Measurements from ENCODE around the gene ADORA1. TPM values are rescaled to one million over a fixed set of nuclear protein-coding genes. Genes with fewer than 3 reads are reported as not detected.

The ADORA1 gene
- polyA plus RNA-seq, 1 donor (not counting 4 experiments of a cell fraction or from before 2014, with no cell fraction given) = 0.09 TPM

DNA sequence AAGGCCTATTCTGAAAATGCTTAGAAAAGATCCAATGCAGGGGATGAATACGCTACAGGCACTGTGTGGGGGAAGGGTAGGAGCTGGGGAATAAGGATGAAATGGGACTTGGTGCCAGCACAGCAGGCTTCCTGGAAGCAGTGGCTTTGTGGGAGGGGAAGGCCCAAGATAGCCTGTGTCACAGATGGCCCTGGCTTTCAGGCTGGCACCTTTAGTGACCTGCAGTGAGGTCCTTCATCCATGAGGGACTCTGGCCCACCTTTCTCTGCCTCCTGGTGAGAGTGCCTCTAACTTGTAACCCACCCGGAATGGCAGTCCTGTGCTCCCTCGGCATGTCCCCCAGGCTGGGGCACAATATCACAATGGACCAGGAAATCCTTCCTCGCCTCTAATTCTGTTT is 58.1 kb downstream of the ADORA1 start:
- Histone ChIP-seq H3K9me1 (ENCODE audit: control insufficient read depth, extremely low read depth, insufficient read depth, low read length) (no peaks in the 10 kb centered on the region), H3K4me2 (ENCODE audit: control insufficient read depth, extremely low read depth, insufficient read depth, low read depth, low read length) (no peak overlapping the region), H3K4me1 (ENCODE audit: control insufficient read depth, extremely low read depth, insufficient read depth, low read length) (no peaks in the 10 kb centered on the region), H3K79me2 (ENCODE audit: control insufficient read depth, insufficient read depth, low read length) (no peaks in the 10 kb centered on the region), H3K9me3 (ENCODE audit: control insufficient read depth, low read depth, low read length) (no peaks in the 10 kb centered on the region), H3K27ac (ENCODE audit: control insufficient read depth, insufficient read depth, low read length) (no peak overlapping the region), H3K4me3 (ENCODE audit: control insufficient read depth in 2 of 3, extremely low read depth in 1 of 3, insufficient read depth in 2 of 3, low read depth in 1 of 3, low read length in 3 of 3) (no peak overlapping the region), H2AFZ (ENCODE audit: control insufficient read depth, low read length) (no peak overlapping the region), H3K36me3 (ENCODE audit: control insufficient read depth in 2 of 2, extremely low read depth in 1 of 2, insufficient read depth in 2 of 2, low read length in 2 of 2) (no peaks in the 10 kb centered on the region), H3K27me3 (ENCODE audit: control insufficient read depth, extremely low read depth, insufficient read depth, low read length) (peaks cover 6% of the 10 kb centered on the region), H4K20me1 (ENCODE audit: control insufficient read depth, extremely low read depth, insufficient read depth, low read length) (no peaks in the 10 kb centered on the region), H3K9ac (ENCODE audit: control insufficient read depth, extremely low read depth, insufficient read depth, low read length) (no peak overlapping the region)
- dilution Hi-C loops (cut with MboI; ENCODE audit: extremely low pct_ligation_motif_present, low sequenced_read_pairs) = no loop called here
- TF ChIP-seq, protein P1, sequence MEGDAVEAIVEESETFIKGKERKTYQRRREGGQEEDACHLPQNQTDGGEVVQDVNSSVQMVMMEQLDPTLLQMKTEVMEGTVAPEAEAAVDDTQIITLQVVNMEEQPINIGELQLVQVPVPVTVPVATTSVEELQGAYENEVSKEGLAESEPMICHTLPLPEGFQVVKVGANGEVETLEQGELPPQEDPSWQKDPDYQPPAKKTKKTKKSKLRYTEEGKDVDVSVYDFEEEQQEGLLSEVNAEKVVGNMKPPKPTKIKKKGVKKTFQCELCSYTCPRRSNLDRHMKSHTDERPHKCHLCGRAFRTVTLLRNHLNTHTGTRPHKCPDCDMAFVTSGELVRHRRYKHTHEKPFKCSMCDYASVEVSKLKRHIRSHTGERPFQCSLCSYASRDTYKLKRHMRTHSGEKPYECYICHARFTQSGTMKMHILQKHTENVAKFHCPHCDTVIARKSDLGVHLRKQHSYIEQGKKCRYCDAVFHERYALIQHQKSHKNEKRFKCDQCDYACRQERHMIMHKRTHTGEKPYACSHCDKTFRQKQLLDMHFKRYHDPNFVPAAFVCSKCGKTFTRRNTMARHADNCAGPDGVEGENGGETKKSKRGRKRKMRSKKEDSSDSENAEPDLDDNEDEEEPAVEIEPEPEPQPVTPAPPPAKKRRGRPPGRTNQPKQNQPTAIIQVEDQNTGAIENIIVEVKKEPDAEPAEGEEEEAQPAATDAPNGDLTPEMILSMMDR (optimal IDR thresholded peaks at IDR 0.05 in 1 of 3, IDR thresholded peaks at IDR 0.05 in 1 of 3, conservative IDR thresholded peaks at IDR 0.05 in 1 of 3; ENCODE audit: extremely low read depth in 1 of 3, insufficient read depth in 2 of 3, low read length in 3 of 3) = no peak
- no peak for TF ChIP-seq EZH2 (IDR thresholded peaks at IDR 0.05; ENCODE audit: low read length)
- DNase-seq (ENCODE audit: low read depth, low spot score) (no peak), FAIRE-seq (no peak)

DNA sequence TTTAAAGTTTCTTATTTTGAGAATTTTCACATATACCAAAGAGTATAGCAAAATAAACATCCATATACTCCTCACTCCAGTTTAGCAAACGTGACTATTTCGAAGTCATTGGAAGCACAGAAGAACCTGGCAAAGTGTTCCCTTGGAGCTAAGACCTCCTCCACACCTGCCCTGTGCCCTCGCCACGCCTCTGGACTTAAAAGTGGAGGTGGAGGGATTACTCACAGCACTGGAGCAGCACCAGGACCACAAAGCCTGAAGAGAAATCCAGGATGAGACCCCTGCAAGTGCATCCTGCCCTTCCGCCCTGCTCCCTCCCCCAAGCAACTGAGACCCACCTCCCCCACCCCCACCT is 58.5 kb downstream of the ADORA1 start:
- Histone ChIP-seq H3K79me2 (ENCODE audit: control insufficient read depth, insufficient read depth, low read length) (no peaks in the 10 kb centered on the region), H3K27me3 (ENCODE audit: control insufficient read depth, extremely low read depth, insufficient read depth, low read length) (peaks cover 6% of the 10 kb centered on the region), H3K9me3 (ENCODE audit: control insufficient read depth, low read depth, low read length) (no peaks in the 10 kb centered on the region), H3K4me2 (ENCODE audit: control insufficient read depth, extremely low read depth, insufficient read depth, low read depth, low read length) (no peak overlapping the region), H3K9me1 (ENCODE audit: control insufficient read depth, extremely low read depth, insufficient read depth, low read length) (no peaks in the 10 kb centered on the region), H3K36me3 (ENCODE audit: control insufficient read depth in 2 of 2, extremely low read depth in 1 of 2, insufficient read depth in 2 of 2, low read length in 2 of 2) (no peaks in the 10 kb centered on the region), H3K4me1 (ENCODE audit: control insufficient read depth, extremely low read depth, insufficient read depth, low read length) (no peaks in the 10 kb centered on the region), H4K20me1 (ENCODE audit: control insufficient read depth, extremely low read depth, insufficient read depth, low read length) (no peaks in the 10 kb centered on the region), H3K4me3 (ENCODE audit: control insufficient read depth in 2 of 3, extremely low read depth in 1 of 3, insufficient read depth in 2 of 3, low read depth in 1 of 3, low read length in 3 of 3) (no peak overlapping the region), H2AFZ (ENCODE audit: control insufficient read depth, low read length) (no peak overlapping the region), H3K9ac (ENCODE audit: control insufficient read depth, extremely low read depth, insufficient read depth, low read length) (no peak overlapping the region), H3K27ac (ENCODE audit: control insufficient read depth, insufficient read depth, low read length) (no peak overlapping the region)
- DNase-seq (ENCODE audit: low read depth, low spot score) = no peak
- dilution Hi-C loops (cut with MboI; ENCODE audit: extremely low pct_ligation_motif_present, low sequenced_read_pairs) = no loop called here
- TF ChIP-seq EZH2 (IDR thresholded peaks at IDR 0.05; ENCODE audit: low read length) = no peak
- TF ChIP-seq, protein P1 (optimal IDR thresholded peaks at IDR 0.05 in 1 of 3, IDR thresholded peaks at IDR 0.05 in 1 of 3, conservative IDR thresholded peaks at IDR 0.05 in 1 of 3; ENCODE audit: extremely low read depth in 1 of 3, insufficient read depth in 2 of 3, low read length in 3 of 3) = no peak
- no peak for FAIRE-seq
